Ovary (tissue), 3 donors: Measurements from ENCODE around the gene C19orf53.

Experiments used
- EP300 ChIP-seq: sonication (generic); formaldehyde crosslinking; IDR thresholded peaks from one replicate; pipeline ENCODE4 v1.6.1; 2017; ENCODE audit warnings: antibody characterized with exemption
- POLR2A ChIP-seq: fragments of 450-650 bp; IDR thresholded peaks from one replicate; pipeline ENCODE4 v1.6.1; 2017; ENCODE audit warnings: antibody characterized with exemption, mild to moderate bottlenecking, moderate library complexity
- TF ChIP-seq, protein P1 (sequence below), 3 donors: fragments of 450-650 bp in 2 of 3; fragments of 200-600 bp in 1 of 3; IDR thresholded peaks; one replicate each; pipeline versions ENCODE4 v1.5.1 to v1.8.0; 2016 to 2022; ENCODE audit warnings: antibody characterized with exemption in 3 of 3, mild to moderate bottlenecking in 1 of 3
- donor health status: DM: no; HTN: no; CAD: no.

DNA sequence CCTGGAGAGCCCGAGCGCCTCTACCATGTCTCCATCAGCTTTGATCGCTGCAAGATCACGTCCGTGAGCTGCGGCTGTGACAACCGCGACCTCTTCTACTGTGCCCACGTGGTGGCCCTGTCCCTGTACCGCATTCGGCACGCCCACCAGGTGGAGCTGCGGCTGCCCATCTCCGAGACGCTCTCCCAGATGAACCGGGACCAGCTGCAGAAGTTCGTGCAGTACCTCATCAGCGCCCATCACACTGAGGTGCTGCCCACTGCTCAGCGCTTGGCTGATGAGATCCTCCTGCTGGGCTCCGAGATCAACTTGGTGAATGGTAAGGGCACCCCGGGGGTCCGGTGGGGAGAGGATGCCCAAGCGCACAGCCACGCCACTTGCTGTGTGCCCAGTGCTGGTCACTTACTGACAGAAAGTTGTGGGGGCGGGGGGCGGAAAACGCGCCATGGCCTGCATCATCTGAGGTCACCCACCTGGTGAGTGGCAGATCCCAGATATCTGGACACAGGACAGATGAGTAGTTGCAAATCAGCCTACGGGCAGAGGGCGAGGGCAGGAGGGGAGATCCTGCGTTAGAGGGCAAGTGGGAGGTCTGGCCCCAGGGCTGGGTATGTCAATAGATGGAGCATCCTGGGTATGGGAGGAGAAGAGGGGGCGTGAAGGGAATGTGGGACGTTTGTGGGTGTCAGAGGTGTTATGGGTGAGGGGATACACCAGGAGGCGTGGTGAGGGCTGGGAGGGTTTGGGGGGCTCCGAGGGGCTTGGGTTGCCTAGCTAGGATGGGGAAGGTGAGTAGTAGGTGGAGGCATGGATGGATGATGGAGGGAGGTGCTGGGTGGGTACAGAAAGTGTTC is 30.8 kb downstream of the C19orf53 start:
- TF ChIP-seq POLR2A = no peak
- TF ChIP-seq, protein P1, sequence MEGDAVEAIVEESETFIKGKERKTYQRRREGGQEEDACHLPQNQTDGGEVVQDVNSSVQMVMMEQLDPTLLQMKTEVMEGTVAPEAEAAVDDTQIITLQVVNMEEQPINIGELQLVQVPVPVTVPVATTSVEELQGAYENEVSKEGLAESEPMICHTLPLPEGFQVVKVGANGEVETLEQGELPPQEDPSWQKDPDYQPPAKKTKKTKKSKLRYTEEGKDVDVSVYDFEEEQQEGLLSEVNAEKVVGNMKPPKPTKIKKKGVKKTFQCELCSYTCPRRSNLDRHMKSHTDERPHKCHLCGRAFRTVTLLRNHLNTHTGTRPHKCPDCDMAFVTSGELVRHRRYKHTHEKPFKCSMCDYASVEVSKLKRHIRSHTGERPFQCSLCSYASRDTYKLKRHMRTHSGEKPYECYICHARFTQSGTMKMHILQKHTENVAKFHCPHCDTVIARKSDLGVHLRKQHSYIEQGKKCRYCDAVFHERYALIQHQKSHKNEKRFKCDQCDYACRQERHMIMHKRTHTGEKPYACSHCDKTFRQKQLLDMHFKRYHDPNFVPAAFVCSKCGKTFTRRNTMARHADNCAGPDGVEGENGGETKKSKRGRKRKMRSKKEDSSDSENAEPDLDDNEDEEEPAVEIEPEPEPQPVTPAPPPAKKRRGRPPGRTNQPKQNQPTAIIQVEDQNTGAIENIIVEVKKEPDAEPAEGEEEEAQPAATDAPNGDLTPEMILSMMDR (IDR thresholded peaks at IDR 0.05) = peak in 1 of 3 donors; percentile 27
- TF ChIP-seq EP300 = no peak
